ENCODE results near the gene ZNF70. TPM values are rescaled to one million over a fixed set of nuclear protein-coding genes. Genes with fewer than 3 reads are reported as not detected.

ZNF70 gene
- total and polyA plus RNA-seq, 12 donors = 1.2 to 4.2 (median 3.6) TPM

- TF ChIP-seq CTCF (IDR thresholded peaks at IDR 0.05) = no peak
- Histone ChIP-seq H3K36me3 (peaks cover 0 to 77% (median 21%) of the 10 kb centered on the region in 9 donors), H3K4me1 (peaks cover 0 to 28% (median 0%) of the 10 kb centered on the region in 9 donors), H3K4me3 (peak overlapping the region in 1 of 10 donors; percentile 47), H3K27me3 (no peaks in the 10 kb centered on the region), H3K9me3 (no peaks in the 10 kb centered on the region), H3K27ac (peak overlapping the region in 2 of 10 donors; percentile 44 to 93)
- intact Hi-C loops (cut with DNase I) = no loop called here
- WGBS, 2 donors = 89 to 93% methylated on average over 11 of the region's 11 CpGs
- ATAC-seq (no peak), DNase-seq (no peak)
Measured at GRCh38 chr22:23697031-23697970, 53.6 kb downstream of the ZNF70 start.

DNA sequence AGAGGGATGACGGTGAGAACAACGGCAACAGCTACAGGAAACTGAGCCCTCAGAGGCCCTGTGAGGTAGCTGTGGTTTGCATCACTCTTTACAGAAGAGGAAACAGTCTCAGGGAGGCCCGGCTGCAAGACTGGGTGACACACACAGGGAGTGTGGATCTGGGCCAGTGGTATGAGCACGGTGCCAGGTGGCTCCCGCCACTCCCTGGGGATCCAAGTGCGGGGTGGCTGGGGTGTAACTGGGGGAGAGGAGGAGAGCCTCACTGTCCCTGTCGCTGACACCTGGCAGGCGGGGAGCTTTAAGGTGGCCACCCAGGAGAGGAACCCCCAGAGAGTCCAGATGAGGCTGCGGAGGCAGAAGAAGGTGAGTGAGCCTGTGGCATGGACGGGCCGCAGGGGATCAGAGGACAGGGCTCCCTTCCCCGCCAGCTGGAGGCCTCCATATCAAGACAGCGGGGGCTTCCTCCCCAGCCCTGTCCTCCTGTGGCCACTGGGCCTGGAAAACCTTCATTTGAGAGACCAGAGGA is 54.5 kb downstream of the ZNF70 start:
- TF ChIP-seq CTCF (IDR thresholded peaks at IDR 0.05) = no peak
- H3K27me3 ChIP-seq = no peaks in the 10 kb centered on the region
- WGBS, 2 donors = 77 to 80% methylated on average over 13 of the region's 13 CpGs
- intact Hi-C loops (cut with DNase I) = no loop called here
- peaks cover 0 to 69% (median 21%) of the 10 kb centered on the region in 9 donors for H3K36me3 ChIP-seq
- ATAC-seq = peak; percentile 27 to 66 (median 54)
- H3K4me1 ChIP-seq = peaks cover 0 to 28% (median 0%) of the 10 kb centered on the region in 9 donors
- peak overlapping the region in 2 of 10 donors; percentile 44 to 93 for H3K27ac ChIP-seq
- H3K9me3 ChIP-seq = no peaks in the 10 kb centered on the region
- H3K4me3 ChIP-seq = peak overlapping the region in 1 of 10 donors; percentile 47
- no peak for DNase-seq

GRCh38 chr22:23695571-23696325 is 55.2 kb downstream of the ZNF70 start:
- intact Hi-C loops (cut with DNase I) = no loop called here

More at GRCh38 chr22:23695571-23696325, 55.2 kb downstream of the ZNF70 start:
- ATAC-seq = no peak
- WGBS, 2 donors = 90 to 94% methylated on average over 19 of the region's 19 CpGs
- peaks cover 0 to 63% (median 24%) of the 10 kb centered on the region in 9 donors for H3K36me3 ChIP-seq
- peak overlapping the region in 2 of 10 donors; percentile 35 to 93 for H3K27ac ChIP-seq
- no peak for TF ChIP-seq CTCF (IDR thresholded peaks at IDR 0.05)
- H3K4me1 ChIP-seq = peaks cover 0 to 28% (median 0%) of the 10 kb centered on the region in 9 donors
- DNase-seq = no peak
- no peak overlapping the region for H3K4me3 ChIP-seq
- H3K27me3 ChIP-seq = no peaks in the 10 kb centered on the region
- no peaks in the 10 kb centered on the region for H3K9me3 ChIP-seq

Data from heart right ventricle (tissue), 16 donors.